ENCODE measurements around the gene CTR9. TPM values are rescaled to one million over a fixed set of nuclear protein-coding genes. Genes with fewer than 3 reads are reported as not detected.

The CTR9 gene
- total and polyA plus RNA-seq, 2 experiments from 2014 or later: 29.0 to 32.7 TPM

DNA sequence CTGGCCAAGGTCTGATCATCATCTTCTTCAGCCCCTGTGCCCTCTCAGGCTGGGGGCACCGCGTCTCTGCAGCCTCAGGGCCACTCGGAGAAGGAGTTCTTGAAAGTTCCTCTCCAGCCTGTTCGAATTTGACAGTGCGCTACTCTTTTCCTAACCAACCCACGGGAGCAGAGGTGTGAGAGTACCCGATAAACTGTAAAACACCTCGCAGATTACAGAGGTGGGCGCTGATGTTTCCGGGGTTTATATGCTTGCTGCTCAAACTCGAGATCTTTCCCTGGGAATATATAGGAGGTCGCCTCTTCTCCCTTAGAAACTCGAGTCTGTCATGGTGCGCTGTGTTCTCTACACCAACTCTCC is 515 bp downstream of the CTR9 start:
- ATAC-seq (peak; percentile 11), DNase-seq (ENCODE audit: low spot score) (peak; percentile 29)
- Histone ChIP-seq H3K36me3 (ENCODE audit: insufficient read depth) (peaks cover 4% of the 10 kb centered on the region; the same call in 1 of the 2 replicates), H3K9me2 (ENCODE audit: insufficient read depth) (no peaks in the 10 kb centered on the region), H3K27me3 (ENCODE audit: insufficient read depth) (no peaks in the 10 kb centered on the region), H3K79me2 (replicated peaks; ENCODE audit: insufficient read depth) (peaks cover 18% of the 10 kb centered on the region), H3K4me1 (ENCODE audit: insufficient read depth) (peaks cover 7% of the 10 kb centered on the region), H3K4me3 (peak overlapping the region; percentile 94), H3K4me2 (peak overlapping the region; percentile 93), H4K20me1 (replicated peaks; ENCODE audit: insufficient read depth) (0 out of 2 replicates have a peak, but pooled peaks cover 5% of the 10 kb centered on the region), H3K27ac (ENCODE audit: low read depth) (peak overlapping the region; percentile 70; the same call in 1 of the 2 replicates), H2AFZ (peak overlapping the region; percentile 84; the same call in 1 of the 2 replicates), H3F3A (replicated peaks; ENCODE audit: low read depth) (0 out of 2 replicates have a peak, but pooled peaks cover 3% of the 10 kb centered on the region)
- Mint-ChIP-seq H3K4me1 (peaks cover 4% of the 10 kb centered on the region; the same call in 2 of the 3 replicates), H3K4me3 (peak overlapping the region; percentile 96), H3K27ac (peak overlapping the region; percentile 84; the same call in 1 of the 2 replicates), H3K9me3 (no peaks in the 10 kb centered on the region), H3K27me3 (ENCODE audit: insufficient read depth, low read depth, poor library complexity) (no peaks in the 10 kb centered on the region), H3K36me3 (ENCODE audit: low read depth) (peaks cover 11% of the 10 kb centered on the region)
- TF ChIP-seq ZNF114 (CRISPR knock-in tag; IDR thresholded peaks at IDR 0.05) (no peak), STAT1 (IDR thresholded peaks at IDR 0.05; ENCODE audit: unreplicated experiment) (no peak), EZH2 (IDR thresholded peaks at IDR 0.05; ENCODE audit: low read depth, unreplicated experiment) (no peak), JUNB (IDR thresholded peaks at IDR 0.05; ENCODE audit: unreplicated experiment) (no peak), CREB1 (CRISPR knock-in tag; IDR thresholded peaks at IDR 0.05; ENCODE audit: low read depth) (no peak), EZH2phosphoT487 (IDR thresholded peaks at IDR 0.05; ENCODE audit: unreplicated experiment) (no peak)
- TF ChIP-seq, protein P1, sequence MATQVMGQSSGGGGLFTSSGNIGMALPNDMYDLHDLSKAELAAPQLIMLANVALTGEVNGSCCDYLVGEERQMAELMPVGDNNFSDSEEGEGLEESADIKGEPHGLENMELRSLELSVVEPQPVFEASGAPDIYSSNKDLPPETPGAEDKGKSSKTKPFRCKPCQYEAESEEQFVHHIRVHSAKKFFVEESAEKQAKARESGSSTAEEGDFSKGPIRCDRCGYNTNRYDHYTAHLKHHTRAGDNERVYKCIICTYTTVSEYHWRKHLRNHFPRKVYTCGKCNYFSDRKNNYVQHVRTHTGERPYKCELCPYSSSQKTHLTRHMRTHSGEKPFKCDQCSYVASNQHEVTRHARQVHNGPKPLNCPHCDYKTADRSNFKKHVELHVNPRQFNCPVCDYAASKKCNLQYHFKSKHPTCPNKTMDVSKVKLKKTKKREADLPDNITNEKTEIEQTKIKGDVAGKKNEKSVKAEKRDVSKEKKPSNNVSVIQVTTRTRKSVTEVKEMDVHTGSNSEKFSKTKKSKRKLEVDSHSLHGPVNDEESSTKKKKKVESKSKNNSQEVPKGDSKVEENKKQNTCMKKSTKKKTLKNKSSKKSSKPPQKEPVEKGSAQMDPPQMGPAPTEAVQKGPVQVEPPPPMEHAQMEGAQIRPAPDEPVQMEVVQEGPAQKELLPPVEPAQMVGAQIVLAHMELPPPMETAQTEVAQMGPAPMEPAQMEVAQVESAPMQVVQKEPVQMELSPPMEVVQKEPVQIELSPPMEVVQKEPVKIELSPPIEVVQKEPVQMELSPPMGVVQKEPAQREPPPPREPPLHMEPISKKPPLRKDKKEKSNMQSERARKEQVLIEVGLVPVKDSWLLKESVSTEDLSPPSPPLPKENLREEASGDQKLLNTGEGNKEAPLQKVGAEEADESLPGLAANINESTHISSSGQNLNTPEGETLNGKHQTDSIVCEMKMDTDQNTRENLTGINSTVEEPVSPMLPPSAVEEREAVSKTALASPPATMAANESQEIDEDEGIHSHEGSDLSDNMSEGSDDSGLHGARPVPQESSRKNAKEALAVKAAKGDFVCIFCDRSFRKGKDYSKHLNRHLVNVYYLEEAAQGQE (IDR thresholded peaks at IDR 0.05; ENCODE audit: unreplicated experiment): no peak
- TF ChIP-seq, protein P2, sequence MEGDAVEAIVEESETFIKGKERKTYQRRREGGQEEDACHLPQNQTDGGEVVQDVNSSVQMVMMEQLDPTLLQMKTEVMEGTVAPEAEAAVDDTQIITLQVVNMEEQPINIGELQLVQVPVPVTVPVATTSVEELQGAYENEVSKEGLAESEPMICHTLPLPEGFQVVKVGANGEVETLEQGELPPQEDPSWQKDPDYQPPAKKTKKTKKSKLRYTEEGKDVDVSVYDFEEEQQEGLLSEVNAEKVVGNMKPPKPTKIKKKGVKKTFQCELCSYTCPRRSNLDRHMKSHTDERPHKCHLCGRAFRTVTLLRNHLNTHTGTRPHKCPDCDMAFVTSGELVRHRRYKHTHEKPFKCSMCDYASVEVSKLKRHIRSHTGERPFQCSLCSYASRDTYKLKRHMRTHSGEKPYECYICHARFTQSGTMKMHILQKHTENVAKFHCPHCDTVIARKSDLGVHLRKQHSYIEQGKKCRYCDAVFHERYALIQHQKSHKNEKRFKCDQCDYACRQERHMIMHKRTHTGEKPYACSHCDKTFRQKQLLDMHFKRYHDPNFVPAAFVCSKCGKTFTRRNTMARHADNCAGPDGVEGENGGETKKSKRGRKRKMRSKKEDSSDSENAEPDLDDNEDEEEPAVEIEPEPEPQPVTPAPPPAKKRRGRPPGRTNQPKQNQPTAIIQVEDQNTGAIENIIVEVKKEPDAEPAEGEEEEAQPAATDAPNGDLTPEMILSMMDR (conservative IDR thresholded peaks at IDR 0.05; ENCODE audit: low read depth in 2 of 2): no peak
- TF ChIP-seq, protein P3, sequence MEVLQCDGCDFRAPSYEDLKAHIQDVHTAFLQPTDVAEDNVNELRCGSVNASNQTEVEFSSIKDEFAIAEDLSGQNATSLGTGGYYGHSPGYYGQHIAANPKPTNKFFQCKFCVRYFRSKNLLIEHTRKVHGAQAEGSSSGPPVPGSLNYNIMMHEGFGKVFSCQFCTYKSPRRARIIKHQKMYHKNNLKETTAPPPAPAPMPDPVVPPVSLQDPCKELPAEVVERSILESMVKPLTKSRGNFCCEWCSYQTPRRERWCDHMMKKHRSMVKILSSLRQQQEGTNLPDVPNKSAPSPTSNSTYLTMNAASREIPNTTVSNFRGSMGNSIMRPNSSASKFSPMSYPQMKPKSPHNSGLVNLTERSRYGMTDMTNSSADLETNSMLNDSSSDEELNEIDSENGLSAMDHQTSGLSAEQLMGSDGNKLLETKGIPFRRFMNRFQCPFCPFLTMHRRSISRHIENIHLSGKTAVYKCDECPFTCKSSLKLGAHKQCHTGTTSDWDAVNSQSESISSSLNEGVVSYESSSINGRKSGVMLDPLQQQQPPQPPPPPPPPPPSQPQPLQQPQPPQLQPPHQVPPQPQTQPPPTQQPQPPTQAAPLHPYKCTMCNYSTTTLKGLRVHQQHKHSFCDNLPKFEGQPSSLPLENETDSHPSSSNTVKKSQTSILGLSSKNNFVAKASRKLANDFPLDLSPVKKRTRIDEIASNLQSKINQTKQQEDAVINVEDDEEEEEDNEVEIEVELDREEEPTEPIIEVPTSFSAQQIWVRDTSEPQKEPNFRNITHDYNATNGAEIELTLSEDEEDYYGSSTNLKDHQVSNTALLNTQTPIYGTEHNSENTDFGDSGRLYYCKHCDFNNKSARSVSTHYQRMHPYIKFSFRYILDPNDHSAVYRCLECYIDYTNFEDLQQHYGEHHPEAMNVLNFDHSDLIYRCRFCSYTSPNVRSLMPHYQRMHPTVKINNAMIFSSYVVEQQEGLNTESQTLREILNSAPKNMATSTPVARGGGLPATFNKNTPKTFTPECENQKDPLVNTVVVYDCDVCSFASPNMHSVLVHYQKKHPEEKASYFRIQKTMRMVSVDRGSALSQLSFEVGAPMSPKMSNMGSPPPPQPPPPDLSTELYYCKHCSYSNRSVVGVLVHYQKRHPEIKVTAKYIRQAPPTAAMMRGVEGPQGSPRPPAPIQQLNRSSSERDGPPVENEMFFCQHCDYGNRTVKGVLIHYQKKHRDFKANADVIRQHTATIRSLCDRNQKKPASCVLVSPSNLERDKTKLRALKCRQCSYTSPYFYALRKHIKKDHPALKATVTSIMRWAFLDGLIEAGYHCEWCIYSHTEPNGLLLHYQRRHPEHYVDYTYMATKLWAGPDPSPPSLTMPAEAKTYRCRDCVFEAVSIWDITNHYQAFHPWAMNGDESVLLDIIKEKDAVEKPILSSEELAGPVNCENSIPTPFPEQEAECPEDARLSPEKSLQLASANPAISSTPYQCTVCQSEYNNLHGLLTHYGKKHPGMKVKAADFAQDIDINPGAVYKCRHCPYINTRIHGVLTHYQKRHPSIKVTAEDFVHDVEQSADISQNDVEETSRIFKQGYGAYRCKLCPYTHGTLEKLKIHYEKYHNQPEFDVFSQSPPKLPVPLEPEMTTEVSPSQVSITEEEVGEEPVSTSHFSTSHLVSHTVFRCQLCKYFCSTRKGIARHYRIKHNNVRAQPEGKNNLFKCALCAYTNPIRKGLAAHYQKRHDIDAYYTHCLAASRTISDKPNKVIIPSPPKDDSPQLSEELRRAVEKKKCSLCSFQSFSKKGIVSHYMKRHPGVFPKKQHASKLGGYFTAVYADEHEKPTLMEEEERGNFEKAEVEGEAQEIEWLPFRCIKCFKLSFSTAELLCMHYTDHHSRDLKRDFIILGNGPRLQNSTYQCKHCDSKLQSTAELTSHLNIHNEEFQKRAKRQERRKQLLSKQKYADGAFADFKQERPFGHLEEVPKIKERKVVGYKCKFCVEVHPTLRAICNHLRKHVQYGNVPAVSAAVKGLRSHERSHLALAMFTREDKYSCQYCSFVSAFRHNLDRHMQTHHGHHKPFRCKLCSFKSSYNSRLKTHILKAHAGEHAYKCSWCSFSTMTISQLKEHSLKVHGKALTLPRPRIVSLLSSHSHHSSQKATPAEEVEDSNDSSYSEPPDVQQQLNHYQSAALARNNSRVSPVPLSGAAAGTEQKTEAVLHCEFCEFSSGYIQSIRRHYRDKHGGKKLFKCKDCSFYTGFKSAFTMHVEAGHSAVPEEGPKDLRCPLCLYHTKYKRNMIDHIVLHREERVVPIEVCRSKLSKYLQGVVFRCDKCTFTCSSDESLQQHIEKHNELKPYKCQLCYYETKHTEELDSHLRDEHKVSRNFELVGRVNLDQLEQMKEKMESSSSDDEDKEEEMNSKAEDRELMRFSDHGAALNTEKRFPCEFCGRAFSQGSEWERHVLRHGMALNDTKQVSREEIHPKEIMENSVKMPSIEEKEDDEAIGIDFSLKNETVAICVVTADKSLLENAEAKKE (CRISPR knock-in tag; IDR thresholded peaks at IDR 0.05): no peak

All from GM23338 (cell line).